HG03025 (cell line): ENCODE data around the gene UBL4A.
"Not testable (repeated sequence)": the region's sequence is repeated elsewhere in the genome, so short reads cannot be mapped to it uniquely, and the experiment has no call there.

ENCODE experiments used
- ATAC-seq: cut with Tn5 transposase; IDR thresholded peaks from one replicate; pipeline ENCODE4 v1.9.1; 2021; ENCODE audit warnings: mild to moderate bottlenecking, moderate library complexity; ENCODE audit not compliant: unreplicated experiment, low FRiP score

UBL4A gene

DNA sequence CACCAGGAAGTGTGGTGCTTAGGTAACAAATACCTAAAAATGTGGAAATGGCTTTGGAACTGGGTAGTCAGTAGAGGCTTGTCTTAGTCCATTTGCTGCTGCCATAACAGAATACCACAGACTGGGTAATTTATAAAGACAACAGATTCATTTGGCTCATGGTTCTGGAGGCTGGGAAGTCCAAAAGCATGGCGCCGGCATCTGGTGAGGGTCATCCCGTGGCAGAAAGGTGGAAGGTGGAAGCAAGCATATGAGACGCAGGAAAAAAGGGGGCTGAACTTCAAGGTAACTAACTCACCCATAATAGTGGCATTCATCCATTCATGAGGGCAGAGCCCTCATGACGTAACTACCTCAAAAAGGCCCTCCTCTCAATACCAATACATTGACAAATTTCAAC is 23.0 kb upstream of the UBL4A start:
- no peak for ATAC-seq

DNA sequence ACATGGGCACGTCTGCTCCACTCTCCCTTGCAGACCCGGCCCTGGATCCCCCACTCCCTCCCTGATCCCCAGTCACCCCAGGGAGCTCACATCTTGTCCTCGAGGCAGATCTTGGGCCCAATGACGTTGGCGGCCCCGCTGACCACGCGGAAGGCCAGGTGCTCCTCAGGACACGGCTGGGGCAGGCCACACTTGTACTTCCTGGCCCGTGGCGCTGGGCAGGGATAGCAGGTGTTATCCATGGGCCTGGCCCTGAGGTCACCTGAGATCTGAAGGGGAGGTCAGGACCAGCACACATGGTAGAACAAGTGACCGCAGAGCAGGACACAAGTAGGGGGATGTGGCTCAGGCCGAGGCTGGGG is 21.9 kb upstream of the UBL4A start:
- ATAC-seq, result no peak

DNA sequence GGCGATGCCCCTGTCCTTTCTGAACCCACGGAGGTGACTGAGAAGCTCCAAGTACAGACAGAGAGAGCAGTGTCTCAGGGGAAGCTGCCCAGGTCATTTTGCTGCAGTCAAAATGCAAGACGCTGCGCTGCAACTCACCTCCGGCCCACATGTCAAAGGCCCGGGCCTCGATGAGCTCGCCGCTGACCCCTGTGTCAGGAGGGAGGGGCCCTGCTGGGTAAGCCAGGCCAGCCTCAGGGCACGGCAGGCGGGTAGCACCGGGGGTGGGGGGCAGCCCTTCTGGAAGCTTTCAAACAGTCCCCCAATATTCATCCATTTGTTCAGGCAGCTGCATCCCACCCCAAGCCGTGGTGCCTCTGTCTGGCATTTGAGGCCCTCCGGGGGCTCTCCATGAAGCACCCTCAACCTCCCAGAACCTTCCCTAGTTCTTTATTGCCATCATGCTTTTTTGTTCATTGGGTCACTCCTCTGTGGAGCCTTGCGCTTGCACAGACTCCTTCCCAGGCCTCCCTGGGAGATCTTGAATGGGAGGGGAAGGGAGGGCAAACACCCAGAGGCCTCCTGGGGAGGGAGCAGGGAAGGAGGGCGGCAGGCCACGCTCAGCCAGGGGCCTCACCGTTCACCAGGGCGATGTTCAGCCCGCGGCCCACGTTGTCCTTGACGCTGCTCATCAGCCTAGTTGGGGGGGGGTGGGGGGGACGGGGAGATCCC is 21.4 kb upstream of the UBL4A start:
- no peak for ATAC-seq

DNA sequence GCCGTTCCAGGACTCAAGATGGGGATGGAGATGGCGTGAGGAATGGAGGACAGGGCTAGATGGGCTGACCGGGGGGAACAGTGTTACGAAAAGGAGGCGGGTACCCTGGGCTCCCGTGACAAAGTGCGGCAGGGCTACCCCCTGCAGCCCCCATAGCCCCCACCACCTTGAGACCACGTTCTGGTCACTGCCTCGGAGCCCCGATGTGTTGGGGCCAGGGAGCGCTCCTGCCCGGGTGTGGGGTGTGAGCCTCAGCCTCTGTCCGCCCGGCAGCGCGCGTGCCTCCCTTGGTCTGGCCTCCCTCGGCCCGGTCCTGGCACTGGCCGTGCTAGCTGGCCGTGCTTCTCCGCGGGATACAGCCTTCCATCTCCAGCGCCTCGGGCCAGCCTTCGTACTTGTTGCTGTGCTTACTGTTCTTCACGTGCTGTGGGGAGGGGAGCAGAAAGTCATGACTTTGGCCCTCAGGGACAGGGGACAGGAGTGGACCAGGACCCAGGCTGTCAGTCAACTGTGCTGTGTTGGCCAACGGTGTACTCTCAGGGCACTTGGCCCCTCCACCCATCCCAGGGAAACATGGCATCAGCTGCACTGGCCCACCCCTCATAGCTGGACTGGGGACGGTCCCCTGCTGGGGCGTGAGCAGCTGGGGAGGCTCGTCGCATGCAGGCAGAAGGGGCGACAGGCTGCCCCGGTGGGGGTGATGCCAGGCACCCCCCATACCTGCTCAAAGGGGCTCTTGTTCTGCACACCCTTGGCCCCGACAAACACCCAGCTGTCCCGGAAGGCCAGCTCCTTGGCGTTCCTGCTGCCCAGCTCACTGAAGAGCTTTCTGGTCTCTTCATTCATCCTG is 20.3 kb upstream of the UBL4A start:
- no peak for ATAC-seq

DNA sequence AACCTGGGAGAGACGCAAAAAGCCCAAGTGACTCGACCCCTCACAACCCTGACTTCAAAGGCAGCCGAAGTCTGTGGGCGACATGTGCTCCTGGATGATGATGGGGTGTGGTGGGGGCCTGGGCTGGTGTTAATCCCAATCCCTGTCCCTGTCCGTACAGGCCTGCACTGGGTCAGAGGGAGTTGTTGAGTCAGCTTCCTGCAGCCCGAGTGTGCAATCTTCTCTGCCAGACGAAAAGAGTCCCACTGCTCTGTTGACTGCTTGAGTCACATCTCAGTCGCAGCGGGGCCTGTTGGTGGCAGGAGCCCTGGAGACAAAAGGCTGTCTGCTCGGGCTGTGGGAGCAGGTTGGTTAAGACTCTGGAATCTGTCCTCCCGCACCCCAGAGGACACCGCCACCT is 19.3 kb upstream of the UBL4A start:
- no peak for ATAC-seq

DNA sequence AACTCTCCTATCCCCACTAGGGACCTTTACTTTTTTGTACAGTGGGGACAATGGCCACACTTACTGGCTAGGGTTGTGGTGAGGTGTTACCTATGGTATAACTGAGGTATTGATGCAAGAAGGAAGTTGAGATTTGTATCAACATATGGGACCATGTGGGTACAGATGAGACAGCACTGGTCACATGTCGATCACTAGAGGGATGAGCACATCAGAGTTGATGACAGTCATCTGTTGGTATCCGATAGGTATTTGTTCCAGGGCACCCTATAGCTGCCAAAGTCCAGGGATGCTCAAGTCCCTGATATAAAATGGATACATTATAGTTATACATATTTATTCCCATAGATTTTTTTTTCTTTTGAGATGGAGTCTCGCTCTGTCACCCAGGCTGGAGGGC is 16.6 kb upstream of the UBL4A start:
- no peak for ATAC-seq

DNA sequence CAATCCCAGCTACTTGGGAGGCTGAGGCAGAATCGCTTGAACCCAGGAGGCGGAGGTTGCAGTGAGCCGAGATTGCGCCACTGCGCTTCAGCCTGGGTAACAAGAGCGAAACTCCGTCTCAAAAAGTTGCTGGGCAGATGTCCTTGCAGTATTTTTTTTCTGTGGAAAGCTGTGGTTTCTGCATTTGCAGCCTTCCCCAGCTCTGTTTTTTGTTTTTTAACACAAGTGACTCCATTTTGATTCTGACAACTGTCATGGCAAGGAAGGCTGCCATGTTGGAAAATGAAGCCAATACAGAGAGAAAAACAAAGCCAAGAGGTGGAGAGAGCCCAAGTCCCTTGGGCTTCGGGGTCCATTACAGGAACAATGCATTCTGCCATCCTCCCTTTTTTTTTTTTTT is 15.7 kb upstream of the UBL4A start:
- no peak for ATAC-seq

DNA sequence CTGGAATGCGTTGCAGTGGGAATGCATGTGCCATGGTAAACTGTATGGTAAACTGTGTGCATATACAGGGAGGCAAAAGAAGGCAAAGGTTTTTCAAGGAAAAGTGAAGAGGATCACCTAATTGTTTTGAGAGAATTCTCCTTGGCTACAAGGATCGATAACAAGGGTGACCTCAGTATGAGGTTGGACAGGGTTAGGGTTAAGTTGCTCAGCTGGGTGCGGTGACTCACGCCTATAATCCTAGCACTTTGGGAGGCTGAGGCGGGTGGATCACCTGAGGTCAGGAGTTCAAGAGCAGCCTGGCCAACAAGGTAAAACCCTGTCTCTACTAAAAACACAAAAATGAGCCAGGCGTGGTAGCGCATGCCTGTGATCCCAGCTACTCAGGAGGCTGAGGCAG is 15.0 kb upstream of the UBL4A start:
- ATAC-seq, result not testable (repeated sequence)

DNA sequence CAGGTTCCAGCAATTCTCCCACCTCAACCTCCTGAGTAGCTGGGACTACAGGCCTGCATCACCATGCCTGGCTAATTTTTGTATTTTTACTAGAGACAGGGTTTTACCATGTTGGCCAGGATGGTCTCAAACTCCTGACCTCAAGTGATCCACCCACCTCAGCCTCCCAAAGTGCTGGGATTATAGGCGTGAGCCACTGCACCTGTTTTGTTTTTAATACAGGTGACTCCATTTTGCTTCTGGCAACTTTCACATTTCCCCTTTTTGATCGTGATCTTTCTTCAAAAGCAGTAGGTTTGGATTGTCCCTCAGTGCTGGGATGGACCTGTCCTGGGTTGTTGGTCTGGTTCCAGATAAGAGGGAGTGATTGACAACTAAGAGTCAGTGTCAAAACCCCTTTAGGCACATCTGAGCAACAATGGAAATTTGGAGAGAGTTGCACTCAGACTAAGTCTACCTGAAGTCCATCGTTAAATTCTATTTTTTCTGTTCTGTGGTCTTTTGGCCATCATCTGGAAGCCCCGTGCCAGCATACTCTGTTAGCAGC is 10.2 kb upstream of the UBL4A start:
- not testable (repeated sequence) for ATAC-seq

DNA sequence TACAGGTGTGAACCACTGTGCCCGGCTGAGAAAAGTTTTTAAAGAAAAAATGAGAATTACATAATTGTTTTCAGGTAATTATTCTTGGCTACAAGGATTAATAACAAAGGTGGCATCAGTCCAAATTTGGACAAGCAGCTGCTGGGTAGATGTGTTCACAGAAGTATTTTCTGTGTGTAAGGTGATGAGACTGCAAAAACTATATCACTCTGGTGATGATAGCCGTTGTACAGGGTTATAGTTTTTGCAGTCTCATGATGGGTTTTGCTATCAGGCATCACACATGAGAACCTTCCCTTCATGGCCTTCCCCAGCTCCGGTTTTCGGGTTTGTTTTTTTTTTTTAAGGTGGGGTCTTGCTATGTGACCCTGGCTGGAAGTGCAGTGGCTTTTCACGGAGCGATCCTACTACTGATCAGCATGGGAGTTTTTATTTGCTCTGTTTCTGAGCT is 9.1 kb upstream of the UBL4A start:
- no peak for ATAC-seq

DNA sequence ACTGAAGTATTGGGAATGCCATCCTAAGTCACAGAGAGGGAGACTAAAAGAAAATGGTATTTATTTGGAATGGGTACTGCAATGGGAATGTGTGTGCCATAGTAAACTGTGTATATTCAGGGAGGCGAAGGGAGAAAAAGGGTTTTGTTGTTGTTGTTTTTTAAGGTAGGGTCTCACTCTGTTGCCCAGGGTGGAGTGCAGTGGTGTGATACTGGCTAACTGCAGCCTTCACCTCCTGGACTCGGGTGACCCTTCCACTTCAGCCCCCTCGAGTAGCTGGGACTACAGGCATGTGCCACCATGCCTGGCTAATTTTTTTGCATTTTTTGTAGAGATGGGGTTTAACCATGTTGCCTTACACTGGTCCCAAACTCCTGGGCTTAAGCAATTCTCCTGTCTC is 8.3 kb upstream of the UBL4A start:
- ATAC-seq, result no peak

DNA sequence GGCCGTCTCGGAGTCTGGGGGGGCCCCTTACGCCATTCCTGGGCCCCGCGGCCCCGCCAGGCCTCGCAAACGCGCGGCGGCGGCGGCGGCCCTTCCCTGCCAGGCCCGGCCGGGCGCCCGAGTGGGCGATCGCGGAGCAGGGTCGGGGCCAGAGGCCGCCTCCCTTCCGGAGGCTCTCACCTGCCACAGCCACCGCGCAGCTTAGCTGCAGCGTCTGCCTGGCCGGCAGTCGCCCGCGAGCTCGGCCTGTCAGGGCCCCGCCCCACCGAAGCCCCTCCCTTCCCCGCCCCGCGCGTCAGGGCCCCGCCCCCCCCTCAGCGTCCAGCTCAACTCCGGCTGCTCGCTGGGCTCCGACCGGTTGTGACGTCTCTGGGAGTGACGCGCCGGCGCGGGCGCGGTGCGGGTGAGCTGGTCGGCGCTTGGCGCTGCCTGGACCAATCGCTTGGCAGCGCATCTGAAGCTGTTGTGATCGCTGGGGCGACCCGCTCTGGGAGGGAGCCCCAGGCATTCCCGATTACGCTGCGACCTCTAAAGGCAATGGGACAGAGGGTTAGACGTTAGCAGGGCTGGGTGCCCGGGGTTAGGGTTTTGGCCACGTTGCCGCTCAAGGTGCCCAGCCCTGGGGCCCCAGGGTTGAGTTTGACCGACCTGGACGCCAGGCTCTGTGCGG is 4.1 kb upstream of the UBL4A start, which contains the start of gene SLC10A3:
Gene SLC10A3 (minus strand): TSS at position 216 of the 670 bp plus-strand sequence. CDS start 1,689 bp downstream, outside the sequence.
- ATAC-seq, result peak; percentile 50

DNA sequence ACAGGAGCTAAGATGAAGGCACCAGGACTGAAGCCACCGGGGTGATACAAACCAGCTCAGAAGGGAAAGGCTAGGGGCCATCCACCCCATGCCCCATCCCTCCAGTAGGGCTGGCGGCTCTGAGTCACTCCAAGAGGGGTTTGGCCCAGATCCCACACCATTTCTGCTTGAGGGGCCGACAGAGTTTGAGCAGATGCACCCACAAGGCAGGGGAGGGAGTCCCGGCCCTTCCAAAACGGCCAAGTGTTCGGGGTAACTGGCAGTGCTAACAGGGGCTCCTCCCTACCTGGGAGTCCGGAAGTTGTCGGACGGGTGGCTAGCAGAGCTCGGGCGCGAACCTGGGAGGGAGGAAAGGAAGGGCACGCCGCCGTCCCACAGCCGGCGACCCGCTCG is 3.6 kb upstream of the UBL4A start:
- peak; percentile 25 for ATAC-seq

DNA sequence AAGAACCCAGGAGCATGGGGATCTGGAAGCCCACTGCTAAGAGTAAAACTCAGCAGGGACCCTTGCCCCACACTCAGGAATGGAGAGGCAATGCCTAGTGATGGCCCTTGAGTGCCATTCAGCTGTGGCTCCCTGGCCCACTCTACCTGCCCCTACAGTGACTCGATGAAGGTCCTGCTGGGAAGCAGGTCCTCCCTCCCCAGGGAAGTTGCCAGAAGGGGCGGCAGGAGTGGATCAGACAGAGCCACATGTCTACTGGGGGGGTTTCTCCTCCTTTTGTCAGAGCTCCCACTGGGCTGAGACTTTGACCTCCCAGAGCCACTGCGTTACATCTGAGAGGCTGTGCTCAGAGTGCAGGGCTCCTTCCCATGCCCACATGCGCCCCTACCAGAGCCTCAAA is 2.8 kb upstream of the UBL4A start:
- ATAC-seq, result no peak

DNA sequence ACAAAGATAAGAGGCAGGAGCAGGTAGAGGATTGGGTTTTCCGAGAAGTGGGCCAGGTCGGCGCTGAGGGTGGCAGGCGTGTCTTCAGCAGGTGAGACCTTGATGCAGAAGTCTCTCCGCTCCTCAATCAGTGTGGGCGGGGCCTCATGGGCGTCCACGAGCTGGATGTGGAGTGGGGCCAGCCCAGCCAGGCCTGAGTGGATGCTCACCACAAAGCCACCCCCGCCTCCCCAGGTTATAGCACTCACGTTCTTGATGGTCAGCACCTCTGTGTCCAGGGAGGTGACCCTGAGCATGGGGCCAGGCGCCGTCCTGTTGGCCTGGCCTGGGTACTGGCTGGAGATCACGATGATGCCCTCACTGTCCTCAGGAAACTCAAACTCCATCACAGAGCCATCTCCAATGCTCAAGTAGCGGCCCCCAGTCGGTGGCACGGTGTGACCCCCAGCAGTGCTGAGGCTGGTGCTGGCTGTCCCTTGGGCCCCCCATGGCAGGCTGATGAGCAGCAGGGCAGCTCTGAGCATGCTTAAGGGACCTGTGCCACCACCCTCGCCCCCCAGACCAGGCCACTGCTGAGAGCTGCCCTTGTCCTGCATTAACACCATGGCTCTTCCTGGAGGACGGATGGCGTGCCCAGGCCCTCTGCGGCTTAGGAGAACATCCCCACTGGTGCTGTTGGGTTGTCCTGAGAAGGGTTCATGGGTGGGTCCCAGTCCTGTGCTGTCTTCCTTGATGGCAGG is 2.1 kb upstream of the UBL4A start:
- ATAC-seq, result no peak

DNA sequence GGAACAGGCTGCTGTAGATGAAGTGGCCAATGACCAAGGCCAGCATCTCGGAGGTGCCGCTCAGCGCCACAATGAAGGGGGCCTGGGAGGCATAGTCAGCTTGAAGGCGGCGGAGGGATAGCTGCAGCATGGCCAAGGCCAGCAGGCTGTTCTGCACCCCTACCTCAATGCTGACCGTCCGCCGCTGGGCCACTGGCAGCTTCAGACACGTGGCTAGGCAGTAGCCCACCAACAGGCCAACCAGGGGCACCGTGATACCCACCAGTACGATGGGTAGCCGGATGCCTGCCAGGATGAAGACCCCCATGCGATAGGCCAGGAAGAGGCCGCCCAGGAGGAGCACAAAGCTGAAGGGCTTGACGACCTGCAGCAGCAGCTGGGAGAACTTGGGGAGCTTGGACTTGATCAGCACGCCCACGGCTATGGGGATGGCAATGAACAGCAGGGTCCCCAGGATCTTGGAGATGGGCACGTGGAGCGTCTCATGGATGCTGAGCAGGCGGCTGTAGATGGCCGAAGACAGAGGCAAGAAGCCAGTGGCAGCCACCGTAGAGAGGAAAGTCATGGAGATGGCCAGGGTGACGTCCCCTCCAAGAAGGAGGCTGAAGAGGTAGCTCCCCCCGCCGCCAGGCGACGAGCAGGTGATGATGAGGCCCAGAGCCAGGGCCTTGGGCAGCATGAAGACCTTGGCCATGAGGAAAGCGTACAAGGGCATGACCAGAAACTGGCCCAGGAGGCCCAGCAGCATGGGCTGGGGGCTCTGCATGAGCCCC is 1.3 kb upstream of the UBL4A start:
- no peak for ATAC-seq

DNA sequence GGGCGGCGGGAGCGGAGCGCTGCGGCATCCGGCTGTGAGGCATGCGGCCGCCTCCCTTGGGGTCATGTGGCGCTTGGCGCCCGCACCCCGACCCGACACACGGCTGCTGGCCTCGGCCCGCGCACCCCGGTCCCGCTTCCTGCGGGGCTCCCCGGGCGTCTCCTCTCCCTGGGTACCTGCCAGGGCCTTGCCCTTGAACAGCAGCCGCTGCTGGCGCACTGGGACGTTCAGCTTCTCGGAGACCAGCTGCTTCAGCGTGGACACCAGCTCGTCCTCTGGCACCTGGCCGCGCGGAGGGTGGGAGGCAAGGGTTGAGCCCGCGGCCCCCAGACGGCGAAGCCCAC is 391 bp downstream of the UBL4A start:
- ATAC-seq, result no peak

DNA sequence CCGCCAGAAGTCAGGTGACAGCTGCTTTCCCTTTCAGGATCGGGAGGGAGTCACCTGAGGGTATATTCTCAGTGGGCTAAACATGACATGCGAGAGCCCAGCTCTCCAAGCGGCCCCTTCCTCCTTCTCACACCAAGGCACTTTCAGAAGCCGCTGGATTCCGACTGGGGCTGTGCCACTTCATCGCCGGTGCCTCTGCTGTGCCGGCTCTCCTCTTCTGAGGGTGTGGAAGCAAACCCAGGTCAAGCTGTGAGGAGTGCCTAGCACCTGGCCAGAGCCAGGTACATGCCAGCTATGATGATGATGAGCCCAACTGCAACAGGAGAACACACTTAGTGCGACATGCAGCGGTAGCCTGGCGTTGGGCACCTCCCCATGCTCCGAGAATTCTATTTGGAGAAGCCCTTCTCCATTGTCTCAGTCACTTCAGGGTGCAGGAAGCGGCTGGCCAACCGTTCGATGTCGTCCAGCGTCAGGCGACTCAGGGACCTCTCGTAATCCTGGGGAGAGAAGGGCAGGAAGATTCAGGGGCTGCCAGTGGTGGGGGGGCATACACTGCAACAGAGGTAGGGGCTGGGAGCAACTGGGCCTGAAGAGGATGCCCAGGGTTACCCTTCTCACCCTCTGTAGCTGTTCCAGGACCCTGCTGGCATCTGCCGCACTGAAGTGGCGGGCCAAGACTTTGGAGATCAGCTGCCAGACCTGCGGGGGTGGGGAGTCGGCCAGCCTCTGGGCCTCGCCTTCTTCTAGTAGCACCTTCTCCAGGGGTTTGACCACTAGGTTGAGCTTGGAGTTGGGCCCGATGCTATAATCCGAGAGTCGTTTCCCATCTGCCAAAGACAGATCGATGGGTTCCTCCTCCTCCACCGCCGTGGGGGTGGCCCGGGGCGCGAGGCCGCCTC is 1.0 kb downstream of the UBL4A start:
- ATAC-seq, result no peak
